ENCODE measurements around the gene FASLG.

- no peak for TF ChIP-seq CTCF (IDR thresholded peaks at IDR 0.05; ENCODE audit: low read depth, low read length, missing input control)
- no peak for TF ChIP-seq TAF1 (conservative IDR thresholded peaks at IDR 0.05)
- TF ChIP-seq EGR1 (IDR thresholded peaks at IDR 0.05; ENCODE audit: low read depth in 2 of 2): no peak
- no peak for TF ChIP-seq ATF3 (IDR thresholded peaks at IDR 0.05)
- no peak for TF ChIP-seq MAX (IDR thresholded peaks at IDR 0.05)
- no peak for TF ChIP-seq RAD21 (IDR thresholded peaks at IDR 0.05)
- no peak for TF ChIP-seq FOXA1 (IDR thresholded peaks at IDR 0.05)
- TF ChIP-seq RXRA (IDR thresholded peaks at IDR 0.05): no peak
- TF ChIP-seq SP1 (IDR thresholded peaks at IDR 0.05): no peak
- TF ChIP-seq REST (IDR thresholded peaks at IDR 0.05): no peak
- TF ChIP-seq JUND (IDR thresholded peaks at IDR 0.05): no peak
Measured at GRCh38 chr1:172679000-172679772, 20.3 kb downstream of the FASLG start.
